Stimulated activated CD8-positive, alpha-beta memory T cell treated with anti-CD3 and anti-CD28 coated beads, Interleukin-4, amount 100 ng/mL, for 24 hours (primary cell): Measurements from ENCODE around the gene PALS1.
A peak's percentile ranks its signal among the peaks of the same experiment; 100 is the strongest.

Source experiments
- DNase-seq: peaks from one replicate; pipeline ENCODE4 v3.0.0-alpha.2; 2020; ENCODE audit warnings: low read depth

PALS1 gene

GRCh38 chr14:67241411-67242167, at the start of gene PALS1:
Gene PALS1, plus strand, starts transcription at chr14:67241435. Its CDS starts 37,736 bp downstream, at chr14:67279171.
- DNase-seq = peak; percentile 15

GRCh38 chr14:67191768-67192290, 49.4 kb upstream of the PALS1 start:
- no peak for DNase-seq

- no peak for DNase-seq
Measured at GRCh38 chr14:67192366-67192765, 48.9 kb upstream of the PALS1 start.

GRCh38 chr14:67195279-67195678, 46.0 kb upstream of the PALS1 start:
- no peak for DNase-seq

GRCh38 chr14:67199016-67199415, 42.2 kb upstream of the PALS1 start:
- no peak for DNase-seq

- no peak for DNase-seq
Measured at GRCh38 chr14:67207810-67208209, 33.4 kb upstream of the PALS1 start.

- no peak for DNase-seq
Measured at GRCh38 chr14:67218126-67218525, 23.1 kb upstream of the PALS1 start.

GRCh38 chr14:67221248-67221981, 19.8 kb upstream of the PALS1 start:
- no peak for DNase-seq

GRCh38 chr14:67221982-67222328, 19.3 kb upstream of the PALS1 start:
- DNase-seq = no peak

GRCh38 chr14:67225523-67225922, 15.7 kb upstream of the PALS1 start:
- DNase-seq = no peak

- DNase-seq = no peak
Measured at GRCh38 chr14:67228325-67228984, 12.8 kb upstream of the PALS1 start.

GRCh38 chr14:67232066-67232465, 9.2 kb upstream of the PALS1 start:
- no peak for DNase-seq

GRCh38 chr14:67232621-67233020, 8.6 kb upstream of the PALS1 start:
- no peak for DNase-seq

GRCh38 chr14:67237591-67237990, 3.6 kb upstream of the PALS1 start:
- DNase-seq = no peak

- no peak for DNase-seq
Measured at GRCh38 chr14:67239582-67239981, 1.7 kb upstream of the PALS1 start.

- peak; percentile 10 for DNase-seq
Measured at GRCh38 chr14:67240168-67240932, 885 bp upstream of the PALS1 start.

- DNase-seq = peak; percentile 91
Measured at GRCh38 chr14:67240978-67241410, 241 bp upstream of the PALS1 start.

GRCh38 chr14:67242168-67242420, 859 bp downstream of the PALS1 start:
- DNase-seq = no peak

GRCh38 chr14:67245104-67245503, 3.9 kb downstream of the PALS1 start:
- DNase-seq = no peak

GRCh38 chr14:67251573-67252226, 10.5 kb downstream of the PALS1 start:
- no peak for DNase-seq

GRCh38 chr14:67253076-67253635, 11.9 kb downstream of the PALS1 start:
- no peak for DNase-seq
